ENCODE data around the gene CALHM4.

The CALHM4 gene

GRCh38 chr6:116553451-116553850, at the start of gene CALHM4:
Gene CALHM4 (plus strand): TSS chr6:116553751. CDS start chr6:116553794, 43 bp downstream.
- peaks cover 4% of the 10 kb centered on the region for H3K4me1 Mint-ChIP-seq

GRCh38 chr6:116507324-116507723, 46.2 kb upstream of the CALHM4 start:
- H3K36me3 Mint-ChIP-seq (ENCODE audit: low read depth), result no peaks in the 10 kb centered on the region
- no peaks in the 10 kb centered on the region for H3K27me3 Mint-ChIP-seq (ENCODE audit: low read depth)
- peaks cover 52% of the 10 kb centered on the region for H3K9me3 Mint-ChIP-seq
- H3K27ac Mint-ChIP-seq, result no peak overlapping the region
- peaks cover 7% of the 10 kb centered on the region for H3K4me1 Mint-ChIP-seq
- no peak for TF ChIP-seq CTCF (IDR thresholded peaks at IDR 0.05; ENCODE audit: unreplicated experiment in 3 of 3)
- no peak overlapping the region for H3K4me3 Mint-ChIP-seq

More at GRCh38 chr6:116553451-116553850, at the start of gene CALHM4:
- no peak within 1 kb of the TSS for H3K4me3 Mint-ChIP-seq
- H3K27me3 Mint-ChIP-seq (ENCODE audit: low read depth), result no peaks in the 10 kb centered on the region
- H3K36me3 Mint-ChIP-seq (ENCODE audit: low read depth), result no peaks in the 10 kb centered on the region
- H3K9me3 Mint-ChIP-seq, result no peaks in the 10 kb centered on the region
- no peak within 1 kb of the TSS for H3K27ac Mint-ChIP-seq
- no peak for TF ChIP-seq CTCF (IDR thresholded peaks at IDR 0.05; ENCODE audit: unreplicated experiment in 3 of 3)

GRCh38 chr6:116508527-116508926, 45.0 kb upstream of the CALHM4 start:
- H3K27me3 Mint-ChIP-seq (ENCODE audit: low read depth), result no peaks in the 10 kb centered on the region
- H3K27ac Mint-ChIP-seq, result no peak overlapping the region
- peaks cover 43% of the 10 kb centered on the region for H3K9me3 Mint-ChIP-seq
- peaks cover 14% of the 10 kb centered on the region for H3K4me1 Mint-ChIP-seq
- no peak for TF ChIP-seq CTCF (IDR thresholded peaks at IDR 0.05; ENCODE audit: unreplicated experiment in 3 of 3)
- no peak overlapping the region for H3K4me3 Mint-ChIP-seq
- no peaks in the 10 kb centered on the region for H3K36me3 Mint-ChIP-seq (ENCODE audit: low read depth)

GRCh38 chr6:116511424-116512110, 42.0 kb upstream of the CALHM4 start, which contains the start of gene CALHM5:
Gene CALHM5 (plus strand): TSS chr6:116511639. CDS start chr6:116511697, 58 bp downstream.
- Mint-ChIP-seq H3K27ac (peak within 1 kb of the TSS; percentile 59 to 93 (median 90)), H3K4me3 (peak within 1 kb of the TSS; percentile 56 to 69 (median 64))

GRCh38 chr6:116512111-116512559, 41.4 kb upstream of the CALHM4 start:
- no peak for TF ChIP-seq CTCF (IDR thresholded peaks at IDR 0.05; ENCODE audit: unreplicated experiment in 3 of 3)
- H3K27me3 Mint-ChIP-seq (ENCODE audit: low read depth), result no peaks in the 10 kb centered on the region
- H3K4me1 Mint-ChIP-seq, result peaks cover 14% of the 10 kb centered on the region
- H3K36me3 Mint-ChIP-seq (ENCODE audit: low read depth), result no peaks in the 10 kb centered on the region
- H3K27ac Mint-ChIP-seq, result peak overlapping the region; percentile 59 to 93 (median 90)
- H3K9me3 Mint-ChIP-seq, result peaks cover 21% of the 10 kb centered on the region
- peak overlapping the region; percentile 56 to 69 (median 64) for H3K4me3 Mint-ChIP-seq

More at GRCh38 chr6:116511424-116512110, 42.0 kb upstream of the CALHM4 start, which contains the start of gene CALHM5:
- Mint-ChIP-seq H3K4me1 (peaks cover 14% of the 10 kb centered on the region), H3K9me3 (peaks cover 21% of the 10 kb centered on the region), H3K27me3 (ENCODE audit: low read depth) (no peaks in the 10 kb centered on the region), H3K36me3 (ENCODE audit: low read depth) (no peaks in the 10 kb centered on the region)
- peak in 2 of 3 experiments; percentile 34 to 35 for TF ChIP-seq CTCF (IDR thresholded peaks at IDR 0.05; ENCODE audit: unreplicated experiment in 3 of 3)
